SU-DHL-6 (cell line): Measurements from ENCODE around the gene ASCC3.

Experiments
- CTCF ChIP-seq: fragments of 200-600 bp; sonication (generic); IDR thresholded peaks from one replicate; pipeline ENCODE4 v1.5.1; 2017; ENCODE audit warnings: antibody characterized with exemption, mild to moderate bottlenecking, low read length, moderate library complexity; ENCODE audit not compliant: insufficient read depth, poor library complexity, severe bottlenecking
- EZH2phosphoT487 ChIP-seq: fragments of 200-600 bp; sonication (generic), shearing (Covaris generic); conservative IDR thresholded peaks from 2 replicates; pipeline ENCODE4 v1.6.1; 2018; ENCODE audit warnings: mild to moderate bottlenecking, antibody characterized with exemption, low read length, moderate library complexity, mixed read lengths

- TF ChIP-seq CTCF (no peak), EZH2phosphoT487 (no peak)
These were observed 364.0 kb downstream of the ASCC3 start for GRCh38 chr6:100517106-100517505.
